WTC11 (cell line): ENCODE data around the gene HSH2D. TPM values are rescaled to one million over a fixed set of nuclear protein-coding genes. Genes with fewer than 3 reads are reported as not detected.

Experiments used
- ATAC-seq: fragments of 200-7000 bp; cut with Tn5 transposase; 2 replicates; pipeline ENCODE4 v1.10.0; 2021; ENCODE audit warnings: mild to moderate bottlenecking, moderate library complexity
- CTCF ChIA-PET: fragments of 300-600 bp; sonication (Branson Sonifier 250); formaldehyde crosslinking; loops from one replicate; lab custom pipeline; 2021; ENCODE audit warnings: antibody characterized with exemption; lab: Charles Lee
- POLR2A ChIA-PET: fragments of 350-600 bp; sonication (Branson Sonifier 250); formaldehyde crosslinking; loops from one replicate; lab custom pipeline; 2021; ENCODE audit warnings: antibody characterized with exemption; lab: Charles Lee
- DNase-seq: peaks from one replicate; pipeline ENCODE4 v3.0.0; 2021; ENCODE audit warnings: low spot score
- H3K27ac Mint-ChIP-seq: 2 replicates; pipeline ENCODE4 v1.8.0; 2021; ENCODE audit warnings: mixed read lengths
- H3K27me3 Mint-ChIP-seq: 2 replicates; pipeline ENCODE4 v1.8.0; 2021; ENCODE audit warnings: low read depth, mild to moderate bottlenecking, moderate library complexity, mixed read lengths
- H3K36me3 Mint-ChIP-seq: 2 replicates; pipeline ENCODE4 v1.8.0; 2021; ENCODE audit warnings: mixed read lengths
- H3K4me1 Mint-ChIP-seq: 2 replicates; pipeline ENCODE4 v1.8.0; 2022; ENCODE audit warnings: mixed read lengths
- H3K4me3 Mint-ChIP-seq: 2 replicates; pipeline ENCODE4 v1.8.0; 2021; ENCODE audit warnings: mild to moderate bottlenecking, moderate library complexity, mixed read lengths
- H3K9me3 Mint-ChIP-seq: 2 replicates; pipeline ENCODE4 v1.8.0; 2021; ENCODE audit warnings: mixed read lengths
- CREM ChIP-seq: sonication (generic); formaldehyde crosslinking; IDR thresholded peaks from 2 replicates; pipeline ENCODE4 v1.8.1; 2022; ENCODE audit warnings: mild to moderate bottlenecking, missing genetic modification reagents, moderate library complexity
- CTCF ChIP-seq: fragments of 200-600 bp; IDR thresholded peaks from 2 replicates; pipeline ENCODE4 v1.8.0; 2022; ENCODE audit warnings: antibody characterized with exemption
- E2F1 ChIP-seq: sonication (generic); formaldehyde crosslinking; IDR thresholded peaks from 2 replicates; pipeline ENCODE4 v1.8.0; 2022; ENCODE audit warnings: mild to moderate bottlenecking, missing genetic modification reagents
- FOXK1 ChIP-seq: sonication (generic); formaldehyde crosslinking; IDR thresholded peaks from 2 replicates; pipeline ENCODE4 v1.8.0; 2022; ENCODE audit warnings: mild to moderate bottlenecking, moderate library complexity, missing genetic modification reagents
- FOXP1 ChIP-seq: sonication (generic); formaldehyde crosslinking; IDR thresholded peaks from 2 replicates; pipeline ENCODE4 v1.8.0; 2022; ENCODE audit warnings: missing genetic modification reagents, mild to moderate bottlenecking, moderate library complexity, borderline replicate concordance
- MYBL2 ChIP-seq: sonication (generic); formaldehyde crosslinking; IDR thresholded peaks from 2 replicates; pipeline ENCODE4 v1.8.1; 2023; ENCODE audit warnings: mild to moderate bottlenecking, moderate library complexity, missing genetic modification reagents
- NFATC4 ChIP-seq: fragments of 250-450 bp; sonication (Bioruptor Pico); IDR thresholded peaks from 2 replicates; pipeline ENCODE4 v1.9.0; 2021; ENCODE audit warnings: mild to moderate bottlenecking
- NFE2L1 ChIP-seq: sonication (generic); formaldehyde crosslinking; IDR thresholded peaks from 2 replicates; pipeline ENCODE4 v1.8.1; 2023; ENCODE audit warnings: missing genetic modification reagents
- NFYB ChIP-seq: sonication (generic); formaldehyde crosslinking; conservative IDR thresholded peaks from 2 replicates; pipeline ENCODE4 v1.8.0; 2022; ENCODE audit warnings: low read depth, missing genetic modification reagents
- SP1 ChIP-seq: sonication (generic); formaldehyde crosslinking; conservative IDR thresholded peaks from 2 replicates; pipeline ENCODE4 v1.8.1; 2022; ENCODE audit warnings: missing genetic modification reagents
- ZBTB21 ChIP-seq: sonication (generic); formaldehyde crosslinking; IDR thresholded peaks from 2 replicates; pipeline ENCODE4 v1.8.1; 2023; ENCODE audit warnings: mild to moderate bottlenecking, missing genetic modification reagents, borderline replicate concordance
- ZNF281 ChIP-seq: sonication (generic); formaldehyde crosslinking; IDR thresholded peaks from 2 replicates; pipeline ENCODE4 v1.8.0; 2023; ENCODE audit warnings: mild to moderate bottlenecking, missing genetic modification reagents
- total RNA-seq: library from RNA; stranded (reverse); gene quantifications from 3 replicates; pipeline ENCODE4 v1.2.3, GENCODE V29; 2021
- TF ChIP-seq, protein P1 (sequence below): sonication (generic); formaldehyde crosslinking; IDR thresholded peaks from 2 replicates; pipeline ENCODE4 v1.8.0; 2023; ENCODE audit warnings: missing genetic modification reagents, mild to moderate bottlenecking, borderline replicate concordance
- TF ChIP-seq, protein P2 (sequence below): sonication (generic); formaldehyde crosslinking; IDR thresholded peaks from 2 replicates; pipeline ENCODE4 v1.8.0; 2022; ENCODE audit warnings: mild to moderate bottlenecking, missing genetic modification reagents
- TF ChIP-seq, protein P3 (sequence below): sonication (generic); formaldehyde crosslinking; IDR thresholded peaks from 2 replicates; pipeline ENCODE4 v1.8.1; 2022; ENCODE audit warnings: mild to moderate bottlenecking, moderate library complexity, missing genetic modification reagents
- TF ChIP-seq, protein P4 (sequence below): sonication (generic); formaldehyde crosslinking; IDR thresholded peaks from 2 replicates; pipeline ENCODE4 v1.8.1; 2023; ENCODE audit warnings: mild to moderate bottlenecking, missing genetic modification reagents
- TF ChIP-seq, protein P5 (sequence below): fragments of 250-450 bp; sonication (Bioruptor Pico); IDR thresholded peaks from 2 replicates; pipeline ENCODE4 v1.9.0; 2021; ENCODE audit warnings: moderate library complexity, mild to moderate bottlenecking, inconsistent platforms, borderline replicate concordance

HSH2D gene
- total RNA-seq, 1 experiment from 2014 or later = 1.6 TPM

GRCh38 chr19:16111160-16111908, 32.2 kb upstream of the HSH2D start, which contains the start of gene RAB8A:
TSS of gene RAB8A (plus strand) at chr19:16111889. CDS start at chr19:16111902, 13 bp downstream.
- Mint-ChIP-seq H3K36me3 (peaks cover 5% of the 10 kb centered on the region; the same call in 1 of the 2 replicates), H3K4me1 (peaks cover 13% of the 10 kb centered on the region), H3K9me3 (no peaks in the 10 kb centered on the region), H3K4me3 (peak within 1 kb of the TSS; percentile 96), H3K27ac (peak within 1 kb of the TSS; percentile 96), H3K27me3 (peaks cover 2% of the 10 kb centered on the region; the same call in 1 of the 2 replicates)
- peak; percentile 95 for ATAC-seq
- ChIA-PET CTCF (interaction anchor here (0.5 to 3.1 kb wide), 36 partner anchors 12 to 1464 kb away, joined by 3 to 22 read pairs (median 4); partner anchors contain the start of genes AKAP8L, FAM32A, HSH2D and TPM4), POLR2A (interaction anchor here (0.7 to 2.1 kb wide), 6 partner anchors 14 to 69 kb away, joined by 3 to 17 read pairs (median 3); partner anchors contain the start of gene TPM4)
- DNase-seq = peak; percentile 97
- TF ChIP-seq ZNF281 (CRISPR knock-in tag) (peak; percentile 43; the same call in 1 of the 2 replicates), SP1 (CRISPR knock-in tag) (peak; percentile 95), MYBL2 (CRISPR knock-in tag) (no peak; the same call in 1 of the 2 replicates), CREM (peak; percentile 87; the same call in 1 of the 2 replicates), NFATC4 (CRISPR knock-in tag) (no peak), ZBTB21 (CRISPR knock-in tag) (no peak; the same call in 1 of the 2 replicates), FOXP1 (CRISPR knock-in tag) (0 out of 2 replicates have a peak, but pooled peaks have one; percentile 18), NFYB (CRISPR knock-in tag) (peak; percentile 100), CTCF (peak; percentile 86), FOXK1 (peak; percentile 77; the same call in 1 of the 2 replicates), NFE2L1 (CRISPR knock-in tag) (peak; percentile 79; the same call in 1 of the 2 replicates), E2F1 (CRISPR knock-in tag) (peak; percentile 79; the same call in 1 of the 2 replicates)
- TF ChIP-seq, protein P1, sequence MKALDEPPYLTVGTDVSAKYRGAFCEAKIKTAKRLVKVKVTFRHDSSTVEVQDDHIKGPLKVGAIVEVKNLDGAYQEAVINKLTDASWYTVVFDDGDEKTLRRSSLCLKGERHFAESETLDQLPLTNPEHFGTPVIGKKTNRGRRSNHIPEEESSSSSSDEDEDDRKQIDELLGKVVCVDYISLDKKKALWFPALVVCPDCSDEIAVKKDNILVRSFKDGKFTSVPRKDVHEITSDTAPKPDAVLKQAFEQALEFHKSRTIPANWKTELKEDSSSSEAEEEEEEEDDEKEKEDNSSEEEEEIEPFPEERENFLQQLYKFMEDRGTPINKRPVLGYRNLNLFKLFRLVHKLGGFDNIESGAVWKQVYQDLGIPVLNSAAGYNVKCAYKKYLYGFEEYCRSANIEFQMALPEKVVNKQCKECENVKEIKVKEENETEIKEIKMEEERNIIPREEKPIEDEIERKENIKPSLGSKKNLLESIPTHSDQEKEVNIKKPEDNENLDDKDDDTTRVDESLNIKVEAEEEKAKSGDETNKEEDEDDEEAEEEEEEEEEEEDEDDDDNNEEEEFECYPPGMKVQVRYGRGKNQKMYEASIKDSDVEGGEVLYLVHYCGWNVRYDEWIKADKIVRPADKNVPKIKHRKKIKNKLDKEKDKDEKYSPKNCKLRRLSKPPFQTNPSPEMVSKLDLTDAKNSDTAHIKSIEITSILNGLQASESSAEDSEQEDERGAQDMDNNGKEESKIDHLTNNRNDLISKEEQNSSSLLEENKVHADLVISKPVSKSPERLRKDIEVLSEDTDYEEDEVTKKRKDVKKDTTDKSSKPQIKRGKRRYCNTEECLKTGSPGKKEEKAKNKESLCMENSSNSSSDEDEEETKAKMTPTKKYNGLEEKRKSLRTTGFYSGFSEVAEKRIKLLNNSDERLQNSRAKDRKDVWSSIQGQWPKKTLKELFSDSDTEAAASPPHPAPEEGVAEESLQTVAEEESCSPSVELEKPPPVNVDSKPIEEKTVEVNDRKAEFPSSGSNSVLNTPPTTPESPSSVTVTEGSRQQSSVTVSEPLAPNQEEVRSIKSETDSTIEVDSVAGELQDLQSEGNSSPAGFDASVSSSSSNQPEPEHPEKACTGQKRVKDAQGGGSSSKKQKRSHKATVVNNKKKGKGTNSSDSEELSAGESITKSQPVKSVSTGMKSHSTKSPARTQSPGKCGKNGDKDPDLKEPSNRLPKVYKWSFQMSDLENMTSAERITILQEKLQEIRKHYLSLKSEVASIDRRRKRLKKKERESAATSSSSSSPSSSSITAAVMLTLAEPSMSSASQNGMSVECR (CRISPR knock-in tag) = no peak; the same call in 1 of the 2 replicates
- TF ChIP-seq, protein P2, sequence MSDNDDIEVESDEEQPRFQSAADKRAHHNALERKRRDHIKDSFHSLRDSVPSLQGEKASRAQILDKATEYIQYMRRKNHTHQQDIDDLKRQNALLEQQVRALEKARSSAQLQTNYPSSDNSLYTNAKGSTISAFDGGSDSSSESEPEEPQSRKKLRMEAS (CRISPR knock-in tag) = peak; percentile 95
- TF ChIP-seq, protein P3, sequence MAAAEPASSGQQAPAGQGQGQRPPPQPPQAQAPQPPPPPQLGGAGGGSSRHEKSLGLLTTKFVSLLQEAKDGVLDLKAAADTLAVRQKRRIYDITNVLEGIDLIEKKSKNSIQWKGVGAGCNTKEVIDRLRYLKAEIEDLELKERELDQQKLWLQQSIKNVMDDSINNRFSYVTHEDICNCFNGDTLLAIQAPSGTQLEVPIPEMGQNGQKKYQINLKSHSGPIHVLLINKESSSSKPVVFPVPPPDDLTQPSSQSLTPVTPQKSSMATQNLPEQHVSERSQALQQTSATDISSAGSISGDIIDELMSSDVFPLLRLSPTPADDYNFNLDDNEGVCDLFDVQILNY (CRISPR knock-in tag) = peak; percentile 99
- TF ChIP-seq, protein P4, sequence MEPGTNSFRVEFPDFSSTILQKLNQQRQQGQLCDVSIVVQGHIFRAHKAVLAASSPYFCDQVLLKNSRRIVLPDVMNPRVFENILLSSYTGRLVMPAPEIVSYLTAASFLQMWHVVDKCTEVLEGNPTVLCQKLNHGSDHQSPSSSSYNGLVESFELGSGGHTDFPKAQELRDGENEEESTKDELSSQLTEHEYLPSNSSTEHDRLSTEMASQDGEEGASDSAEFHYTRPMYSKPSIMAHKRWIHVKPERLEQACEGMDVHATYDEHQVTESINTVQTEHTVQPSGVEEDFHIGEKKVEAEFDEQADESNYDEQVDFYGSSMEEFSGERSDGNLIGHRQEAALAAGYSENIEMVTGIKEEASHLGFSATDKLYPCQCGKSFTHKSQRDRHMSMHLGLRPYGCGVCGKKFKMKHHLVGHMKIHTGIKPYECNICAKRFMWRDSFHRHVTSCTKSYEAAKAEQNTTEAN (CRISPR knock-in tag) = no peak
- TF ChIP-seq, protein P5, sequence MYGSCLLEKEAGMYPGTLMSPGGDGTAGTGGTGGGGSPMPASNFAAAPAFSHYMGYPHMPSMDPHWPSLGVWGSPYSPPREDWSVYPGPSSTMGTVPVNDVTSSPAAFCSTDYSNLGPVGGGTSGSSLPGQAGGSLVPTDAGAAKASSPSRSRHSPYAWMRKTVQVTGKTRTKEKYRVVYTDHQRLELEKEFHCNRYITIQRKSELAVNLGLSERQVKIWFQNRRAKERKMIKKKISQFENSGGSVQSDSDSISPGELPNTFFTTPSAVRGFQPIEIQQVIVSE (CRISPR knock-in tag) = no peak
